ENCODE data around the gene SMARCD1. TPM values are rescaled to one million over a fixed set of nuclear protein-coding genes. Genes with fewer than 3 reads are reported as not detected.
A peak's percentile ranks its signal among the peaks of the same experiment; 100 is the strongest.

Gene SMARCD1
- total RNA-seq, 1 experiment from 2014 or later, result 152 TPM

DNA sequence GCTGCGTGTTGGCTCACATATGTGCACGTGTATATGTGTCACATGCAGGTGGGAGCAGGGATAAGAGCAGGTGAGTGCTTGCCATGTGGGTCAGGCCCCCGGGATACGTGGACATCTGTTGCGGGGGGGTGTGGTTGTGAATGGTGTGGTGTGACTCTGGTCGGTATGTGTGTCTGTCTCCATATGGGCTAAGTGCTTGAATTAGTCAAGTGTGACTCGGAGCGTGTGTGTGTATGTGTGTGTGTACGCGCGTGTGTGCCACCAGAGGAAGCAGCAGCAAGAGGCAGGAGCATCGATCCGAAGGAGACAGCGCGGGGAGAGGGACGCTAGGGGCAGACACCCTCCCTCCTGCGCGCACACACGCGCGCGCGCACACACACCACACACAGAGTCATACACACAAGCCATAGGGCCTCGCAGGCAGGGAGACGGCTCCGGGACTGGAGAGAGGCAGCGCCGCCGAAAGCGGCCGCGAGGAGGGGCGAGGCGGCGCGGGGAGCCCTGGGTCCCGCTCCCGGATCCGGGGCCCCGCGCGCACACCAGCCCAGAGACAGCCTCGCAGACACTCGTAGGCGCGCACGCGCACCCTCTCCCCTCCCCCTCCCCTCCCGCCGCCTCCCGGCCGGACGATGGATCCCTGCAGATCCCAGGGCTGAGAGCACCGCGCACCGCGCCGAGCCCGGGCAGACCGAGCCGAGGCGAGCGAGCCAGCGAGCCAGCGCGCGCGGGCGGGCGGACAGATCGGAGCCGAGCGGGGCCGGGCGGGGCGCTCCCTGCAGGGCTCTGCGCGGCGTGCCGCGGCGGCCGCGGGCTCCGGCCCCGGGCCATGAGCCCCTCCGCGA lies 27.9 kb upstream of the SMARCD1 start, which contains the start of gene ASIC1:
ASIC1 (plus strand) TSS at position 597 of the 842 bp plus-strand sequence. CDS start 1,171 bp downstream, outside the sequence.
- peak; percentile 77 for DNase-seq
- no peak within 1 kb of the TSS for H2AFZ ChIP-seq (ENCODE audit: low read length)
- H3K27me3 Mint-ChIP-seq (ENCODE audit: low read depth), result peaks cover 95% of the 10 kb centered on the region
- no peak within 1 kb of the TSS for H4K5ac ChIP-seq (ENCODE audit: insufficient read length, low read depth, low read length)
- no peaks in the 10 kb centered on the region for H3K79me1 ChIP-seq (ENCODE audit: insufficient read depth, low read depth, low read length, poor library complexity, severe bottlenecking)
- no peaks in the 10 kb centered on the region; a peak in 1 of 7 replicates for H3K36me3 Mint-ChIP-seq (ENCODE audit: insufficient read depth in 1 of 3, low read depth in 3 of 3)
- H4K20me1 ChIP-seq (ENCODE audit: control insufficient read depth, insufficient read depth, insufficient read length), result no peaks in the 10 kb centered on the region
- H3K4me2 ChIP-seq (ENCODE audit: insufficient read depth, insufficient read length, low read length), result peak within 1 kb of the TSS; percentile 67
- H3K27ac Mint-ChIP-seq, result no peak within 1 kb of the TSS
- H2BK120ac ChIP-seq (ENCODE audit: low read depth, low read length, poor library complexity, severe bottlenecking), result no peak within 1 kb of the TSS
- H3K23me2 ChIP-seq (ENCODE audit: insufficient read length, low read depth, low read length, poor library complexity, severe bottlenecking), result peaks cover 3% of the 10 kb centered on the region
- H3K4me3 Mint-ChIP-seq, result peak within 1 kb of the TSS; percentile 77 to 87
- no peak within 1 kb of the TSS for H2BK20ac ChIP-seq (ENCODE audit: low read depth, low read length, poor library complexity, severe bottlenecking)
- H4K8ac ChIP-seq (replicated peaks; ENCODE audit: insufficient read length, low read depth, low read length), result no peak within 1 kb of the TSS
- H3K23ac ChIP-seq (ENCODE audit: insufficient read length, low read depth, low read length), result no peak within 1 kb of the TSS
- no peak within 1 kb of the TSS for H4K91ac ChIP-seq (ENCODE audit: insufficient read length, low read depth, low read length)
- H2BK5ac ChIP-seq (ENCODE audit: insufficient read length, low read length), result no peak within 1 kb of the TSS
- peaks cover 51% of the 10 kb centered on the region for H3K27me3 ChIP-seq (ENCODE audit: insufficient read depth, low read length)
- H3K56ac ChIP-seq (ENCODE audit: insufficient read length, low read depth, low read length), result no peak within 1 kb of the TSS
- no CpG with 5 or more reads among the region's 88 CpGs for WGBS (ENCODE audit: extremely low coverage, insufficient read length, low lambda C conversion rate)
- H3K79me2 ChIP-seq (ENCODE audit: insufficient read depth, low read length), result no peaks in the 10 kb centered on the region
- H3K18ac ChIP-seq (ENCODE audit: insufficient read length, low read depth, low read length), result no peak within 1 kb of the TSS
- H3K27ac ChIP-seq (ENCODE audit: insufficient read length, low read depth, low read length), result no peak within 1 kb of the TSS
- H3K4ac ChIP-seq (ENCODE audit: low read depth, low read length), result no peak within 1 kb of the TSS
- H2AK5ac ChIP-seq (ENCODE audit: insufficient read length, low read length), result no peak within 1 kb of the TSS
- peaks cover 0 to 2% of the 10 kb centered on the region in 2 experiments; a peak in 1 of 5 replicates for H3K9me3 Mint-ChIP-seq
- TF ChIP-seq, protein P1, sequence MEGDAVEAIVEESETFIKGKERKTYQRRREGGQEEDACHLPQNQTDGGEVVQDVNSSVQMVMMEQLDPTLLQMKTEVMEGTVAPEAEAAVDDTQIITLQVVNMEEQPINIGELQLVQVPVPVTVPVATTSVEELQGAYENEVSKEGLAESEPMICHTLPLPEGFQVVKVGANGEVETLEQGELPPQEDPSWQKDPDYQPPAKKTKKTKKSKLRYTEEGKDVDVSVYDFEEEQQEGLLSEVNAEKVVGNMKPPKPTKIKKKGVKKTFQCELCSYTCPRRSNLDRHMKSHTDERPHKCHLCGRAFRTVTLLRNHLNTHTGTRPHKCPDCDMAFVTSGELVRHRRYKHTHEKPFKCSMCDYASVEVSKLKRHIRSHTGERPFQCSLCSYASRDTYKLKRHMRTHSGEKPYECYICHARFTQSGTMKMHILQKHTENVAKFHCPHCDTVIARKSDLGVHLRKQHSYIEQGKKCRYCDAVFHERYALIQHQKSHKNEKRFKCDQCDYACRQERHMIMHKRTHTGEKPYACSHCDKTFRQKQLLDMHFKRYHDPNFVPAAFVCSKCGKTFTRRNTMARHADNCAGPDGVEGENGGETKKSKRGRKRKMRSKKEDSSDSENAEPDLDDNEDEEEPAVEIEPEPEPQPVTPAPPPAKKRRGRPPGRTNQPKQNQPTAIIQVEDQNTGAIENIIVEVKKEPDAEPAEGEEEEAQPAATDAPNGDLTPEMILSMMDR (conservative IDR thresholded peaks at IDR 0.05), result peak; percentile 25; the same call in 1 of the 3 replicates
- H2BK15ac ChIP-seq (ENCODE audit: low read depth, low read length), result no peak within 1 kb of the TSS
- H3K4me1 ChIP-seq (ENCODE audit: insufficient read depth, low read length), result no peaks in the 10 kb centered on the region
- H3K9ac ChIP-seq (ENCODE audit: extremely low read depth, insufficient read length, low read length), result no peak within 1 kb of the TSS
- H3K14ac ChIP-seq (ENCODE audit: insufficient read depth, low read length), result no peak within 1 kb of the TSS
- H2BK12ac ChIP-seq (ENCODE audit: insufficient read length, low read depth, low read length), result no peak within 1 kb of the TSS
- H3K4me1 Mint-ChIP-seq, result peaks cover 16 to 18% of the 10 kb centered on the region in 2 experiments
- H3T11ph ChIP-seq (ENCODE audit: low read length), result no peak within 1 kb of the TSS
- no peaks in the 10 kb centered on the region for H3K9me3 ChIP-seq (ENCODE audit: control insufficient read depth, low read depth, low read length)

Measured in H9 (cell line).